GM13977 (cell line): ENCODE measurements around the gene UBIAD1.
A peak's percentile ranks its signal among the peaks of the same experiment; 100 is the strongest.

ENCODE experiments used
- DNase-seq: peaks from one replicate; pipeline ENCODE4 v3.0.0; 2012; ENCODE audit warnings: low spot score
- CTCF ChIP-seq: IDR thresholded peaks from 2 replicates; pipeline ENCODE4 v1.5.1; 2012; ENCODE audit warnings: mild to moderate bottlenecking, control low read depth; ENCODE audit not compliant: insufficient read depth; ENCODE audit errors: extremely low read depth, missing control alignments
- in situ Hi-C: fragments of 300-500 bp; cut with MboI; formaldehyde crosslinking; loops from one replicate; pipeline ENCODE4 v1.12.0; 2022; ENCODE audit warnings: low sequenced_read_pairs, low pct_unique_long_range_greater_than_20kb, mixed read lengths, inconsistent platforms; ENCODE audit not compliant: unreplicated experiment

The UBIAD1 gene

GRCh38 chr1:11245248-11245647, 27.8 kb upstream of the UBIAD1 start:
- TF ChIP-seq CTCF, result no peak
- DNase-seq, result no peak
- in situ Hi-C loops, result no loop called here

- DNase-seq, result no peak
- TF ChIP-seq CTCF, result no peak
- in situ Hi-C loops, result no loop called here
These were observed 26.9 kb upstream of the UBIAD1 start for GRCh38 chr1:11245904-11246719.

- TF ChIP-seq CTCF, result peak; percentile 22
- in situ Hi-C loops, result no loop called here
- DNase-seq, result no peak
These were observed 24.8 kb upstream of the UBIAD1 start for GRCh38 chr1:11248169-11248568.

- no peak for TF ChIP-seq CTCF
- in situ Hi-C loops, result no loop called here
- DNase-seq, result no peak
These were observed 20.5 kb upstream of the UBIAD1 start for GRCh38 chr1:11252538-11252937.

- no peak for TF ChIP-seq CTCF
- in situ Hi-C loops, result no loop called here
- no peak for DNase-seq
These were observed 19.8 kb upstream of the UBIAD1 start for GRCh38 chr1:11253226-11253625.

GRCh38 chr1:11256299-11256698, 16.7 kb upstream of the UBIAD1 start:
- no peak for TF ChIP-seq CTCF
- no peak for DNase-seq
- in situ Hi-C loops, result no loop called here
